Measurements from ENCODE around the gene HTATSF1.

GRCh38 chrX:136523770-136524169, 26.4 kb downstream of the HTATSF1 start:
- TF ChIP-seq POLR2A (IDR thresholded peaks at IDR 0.05) (no peak), POLR2AphosphoS5 (IDR thresholded peaks at IDR 0.05) (no peak), EP300 (IDR thresholded peaks at IDR 0.05) (no peak)
- TF ChIP-seq, protein P1, sequence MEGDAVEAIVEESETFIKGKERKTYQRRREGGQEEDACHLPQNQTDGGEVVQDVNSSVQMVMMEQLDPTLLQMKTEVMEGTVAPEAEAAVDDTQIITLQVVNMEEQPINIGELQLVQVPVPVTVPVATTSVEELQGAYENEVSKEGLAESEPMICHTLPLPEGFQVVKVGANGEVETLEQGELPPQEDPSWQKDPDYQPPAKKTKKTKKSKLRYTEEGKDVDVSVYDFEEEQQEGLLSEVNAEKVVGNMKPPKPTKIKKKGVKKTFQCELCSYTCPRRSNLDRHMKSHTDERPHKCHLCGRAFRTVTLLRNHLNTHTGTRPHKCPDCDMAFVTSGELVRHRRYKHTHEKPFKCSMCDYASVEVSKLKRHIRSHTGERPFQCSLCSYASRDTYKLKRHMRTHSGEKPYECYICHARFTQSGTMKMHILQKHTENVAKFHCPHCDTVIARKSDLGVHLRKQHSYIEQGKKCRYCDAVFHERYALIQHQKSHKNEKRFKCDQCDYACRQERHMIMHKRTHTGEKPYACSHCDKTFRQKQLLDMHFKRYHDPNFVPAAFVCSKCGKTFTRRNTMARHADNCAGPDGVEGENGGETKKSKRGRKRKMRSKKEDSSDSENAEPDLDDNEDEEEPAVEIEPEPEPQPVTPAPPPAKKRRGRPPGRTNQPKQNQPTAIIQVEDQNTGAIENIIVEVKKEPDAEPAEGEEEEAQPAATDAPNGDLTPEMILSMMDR (IDR thresholded peaks at IDR 0.05), result no peak
